LNCaP clone FGC (cell line): ENCODE data around the gene NGRN.
"Not testable (repeated sequence)": the region's sequence is repeated elsewhere in the genome, so short reads cannot be mapped to it uniquely, and the experiment has no call there.

Source experiments
- DNase-seq: peaks from one replicate; pipeline ENCODE4 v3.0.0-alpha.2; 2011; ENCODE audit warnings: low read depth
- H3K4me3 ChIP-seq: 2 replicates; pipeline ENCODE4 v1.5.1; 2011; ENCODE audit warnings: mild to moderate bottlenecking, low read depth, low read length, control low read depth
- CTCF ChIP-seq: IDR thresholded peaks from 2 replicates; pipeline ENCODE4 v1.5.1; 2012; ENCODE audit warnings: mild to moderate bottlenecking; ENCODE audit not compliant: control insufficient read depth, insufficient read depth; ENCODE audit errors: extremely low read depth

The NGRN gene

GRCh38 chr15:90287101-90287500 is 21.6 kb downstream of the NGRN start:
- no peak overlapping the region for H3K4me3 ChIP-seq
- TF ChIP-seq CTCF = no peak
- no peak for DNase-seq

GRCh38 chr15:90287946-90288345 is 22.5 kb downstream of the NGRN start:
- H3K4me3 ChIP-seq = no peak overlapping the region
- no peak for TF ChIP-seq CTCF
- no peak for DNase-seq

GRCh38 chr15:90291679-90292356 is 26.3 kb downstream of the NGRN start:
- TF ChIP-seq CTCF = no peak
- no peak overlapping the region for H3K4me3 ChIP-seq
- DNase-seq = no peak

GRCh38 chr15:90293040-90293810 is 27.8 kb downstream of the NGRN start:
- peak; percentile 93 for TF ChIP-seq CTCF
- peak overlapping the region; percentile 38 for H3K4me3 ChIP-seq
- peak; percentile 93 for DNase-seq

- TF ChIP-seq CTCF = no peak
- peak overlapping the region; percentile 38 for H3K4me3 ChIP-seq
- no peak for DNase-seq
Observed at GRCh38 chr15:90294159-90294558, 28.7 kb downstream of the NGRN start.

GRCh38 chr15:90294601-90295269 is 29.3 kb downstream of the NGRN start:
- no peak overlapping the region for H3K4me3 ChIP-seq
- DNase-seq = no peak
- TF ChIP-seq CTCF = no peak

GRCh38 chr15:90295270-90295648 is 29.8 kb downstream of the NGRN start:
- DNase-seq = no peak
- H3K4me3 ChIP-seq = no peak overlapping the region
- TF ChIP-seq CTCF = no peak

- H3K4me3 ChIP-seq, DNase-seq: not testable (repeated sequence)
Observed at GRCh38 chr15:90296316-90296884, 30.9 kb downstream of the NGRN start.
